WTC11 (cell line): ENCODE measurements around the gene VEGFB. TPM values are rescaled to one million over a fixed set of nuclear protein-coding genes. Genes with fewer than 3 reads are reported as not detected.

Source experiments
- ATAC-seq: fragments of 200-7000 bp; cut with Tn5 transposase; 2 replicates; pipeline ENCODE4 v1.10.0; 2021; ENCODE audit warnings: mild to moderate bottlenecking, moderate library complexity
- CTCF ChIA-PET: fragments of 300-600 bp; sonication (Branson Sonifier 250); formaldehyde crosslinking; loops from one replicate; lab custom pipeline; 2021; ENCODE audit warnings: antibody characterized with exemption; lab: Charles Lee
- POLR2A ChIA-PET: fragments of 350-600 bp; sonication (Branson Sonifier 250); formaldehyde crosslinking; loops from one replicate; lab custom pipeline; 2021; ENCODE audit warnings: antibody characterized with exemption; lab: Charles Lee
- DNase-seq: peaks from one replicate; pipeline ENCODE4 v3.0.0; 2021; ENCODE audit warnings: low spot score
- H3K27ac Mint-ChIP-seq: 2 replicates; pipeline ENCODE4 v1.8.0; 2021; ENCODE audit warnings: mixed read lengths
- H3K27me3 Mint-ChIP-seq: 2 replicates; pipeline ENCODE4 v1.8.0; 2021; ENCODE audit warnings: low read depth, mild to moderate bottlenecking, moderate library complexity, mixed read lengths
- H3K36me3 Mint-ChIP-seq: 2 replicates; pipeline ENCODE4 v1.8.0; 2021; ENCODE audit warnings: mixed read lengths
- H3K4me1 Mint-ChIP-seq: 2 replicates; pipeline ENCODE4 v1.8.0; 2022; ENCODE audit warnings: mixed read lengths
- H3K4me3 Mint-ChIP-seq: 2 replicates; pipeline ENCODE4 v1.8.0; 2021; ENCODE audit warnings: mild to moderate bottlenecking, moderate library complexity, mixed read lengths
- H3K9me3 Mint-ChIP-seq: 2 replicates; pipeline ENCODE4 v1.8.0; 2021; ENCODE audit warnings: mixed read lengths
- ETV6 ChIP-seq: sonication (generic); formaldehyde crosslinking; IDR thresholded peaks from 2 replicates; pipeline ENCODE4 v1.8.1; 2022; ENCODE audit warnings: mild to moderate bottlenecking, missing genetic modification reagents
- FOXP4 ChIP-seq: sonication (generic); formaldehyde crosslinking; IDR thresholded peaks from 2 replicates; pipeline ENCODE4 v1.8.0; 2022; ENCODE audit warnings: mild to moderate bottlenecking, missing genetic modification reagents
- JAZF1 ChIP-seq: fragments of 250-450 bp; sonication (Bioruptor Pico); IDR thresholded peaks from 2 replicates; pipeline ENCODE4 v1.9.0; 2021; ENCODE audit warnings: moderate library complexity, mild to moderate bottlenecking, inconsistent platforms
- JUN ChIP-seq: sonication (generic); formaldehyde crosslinking; IDR thresholded peaks from 2 replicates; pipeline ENCODE4 v1.8.0; 2023; ENCODE audit warnings: mild to moderate bottlenecking, missing genetic modification reagents
- MLX ChIP-seq: sonication (generic); formaldehyde crosslinking; IDR thresholded peaks from 2 replicates; pipeline ENCODE4 v1.8.1; 2023; ENCODE audit warnings: mild to moderate bottlenecking, missing genetic modification reagents, moderate library complexity
- NFATC4 ChIP-seq: fragments of 250-450 bp; sonication (Bioruptor Pico); IDR thresholded peaks from 2 replicates; pipeline ENCODE4 v1.9.0; 2021; ENCODE audit warnings: mild to moderate bottlenecking
- TEAD4 ChIP-seq: sonication (generic); formaldehyde crosslinking; IDR thresholded peaks from 2 replicates; pipeline ENCODE4 v1.8.0; 2022; ENCODE audit warnings: mild to moderate bottlenecking, missing genetic modification reagents
- USF2 ChIP-seq: sonication (generic); formaldehyde crosslinking; IDR thresholded peaks from 2 replicates; pipeline ENCODE4 v1.8.1; 2023; ENCODE audit warnings: mild to moderate bottlenecking, missing genetic modification reagents, moderate library complexity
- ZMAT4 ChIP-seq: fragments of 250-450 bp; sonication (Bioruptor Pico); IDR thresholded peaks from 2 replicates; pipeline ENCODE4 v1.9.0; 2021; ENCODE audit warnings: mild to moderate bottlenecking
- ZNF425 ChIP-seq: fragments of 250-450 bp; sonication (Bioruptor Pico); conservative IDR thresholded peaks from 2 replicates; pipeline ENCODE4 v1.9.0; 2021; ENCODE audit warnings: mild to moderate bottlenecking
- ZNF512 ChIP-seq: sonication (generic); formaldehyde crosslinking; IDR thresholded peaks from 2 replicates; pipeline ENCODE4 v1.8.1; 2022; ENCODE audit warnings: missing genetic modification reagents, borderline replicate concordance
- ZNF532 ChIP-seq: fragments of 250-450 bp; sonication (Bioruptor Pico); IDR thresholded peaks from 2 replicates; pipeline ENCODE4 v1.9.0; 2021; ENCODE audit warnings: mild to moderate bottlenecking, borderline replicate concordance
- total RNA-seq: library from RNA; stranded (reverse); gene quantifications from 3 replicates; pipeline ENCODE4 v1.2.3, GENCODE V29; 2021

VEGFB gene
- total RNA-seq, 1 experiment from 2014 or later: 51.7 TPM

- no peak for TF ChIP-seq ZMAT4 (CRISPR knock-in tag)
- no peak for TF ChIP-seq ZNF425 (CRISPR knock-in tag)
- no peak for TF ChIP-seq NFATC4 (CRISPR knock-in tag)
Observed at GRCh38 chr11:64286801-64287159, 52.4 kb downstream of the VEGFB start (continued).

- TF ChIP-seq ETV6 (no peak), JUN (CRISPR knock-in tag) (0 out of 2 replicates have a peak, but pooled peaks have one; percentile 18), JAZF1 (CRISPR knock-in tag) (no peak), ZNF512 (CRISPR knock-in tag) (no peak), TEAD4 (CRISPR knock-in tag) (no peak), USF2 (no peak), FOXP4 (no peak), MLX (no peak), ZNF532 (CRISPR knock-in tag) (no peak)
- H3K27me3 Mint-ChIP-seq: peaks cover 36% of the 10 kb centered on the region
- no peak for ATAC-seq
- DNase-seq: no peak
- ChIA-PET CTCF (interaction anchor here (12.5 kb wide), 1 partner anchor 15 kb away, joined by 151 read pairs; the partner anchor contains the start of gene ESRRA), POLR2A (no interaction called here)
- peaks cover 3% of the 10 kb centered on the region; the same call in 1 of the 2 replicates for H3K36me3 Mint-ChIP-seq
- H3K9me3 Mint-ChIP-seq: no peaks in the 10 kb centered on the region
- H3K27ac Mint-ChIP-seq: no peak overlapping the region
- H3K4me3 Mint-ChIP-seq: no peak overlapping the region
- peaks cover 12% of the 10 kb centered on the region for H3K4me1 Mint-ChIP-seq
Observed at GRCh38 chr11:64287676-64288352, 53.4 kb downstream of the VEGFB start.
